SKM-1 (cell line): ENCODE measurements around the gene CCL17.
"Not testable (repeated sequence)": the region's sequence is repeated elsewhere in the genome, so short reads cannot be mapped to it uniquely, and the experiment has no call there.

Experiments used
- DNase-seq: peaks from one replicate; lab custom pipeline; 2025; ENCODE audit not compliant: unreplicated experiment; lab: John Stamatoyannopoulos, UW

Gene CCL17

GRCh38 chr16:57427824-57428223 is 23.3 kb downstream of the CCL17 start:
- DNase-seq: no peak

- DNase-seq: no peak
Measured at GRCh38 chr16:57430955-57431354, 26.4 kb downstream of the CCL17 start.

- no peak for DNase-seq
Measured at GRCh38 chr16:57432505-57432904, 27.9 kb downstream of the CCL17 start.

- DNase-seq: no peak
Measured at GRCh38 chr16:57432989-57433388, 28.4 kb downstream of the CCL17 start.

GRCh38 chr16:57434003-57434402 is 29.4 kb downstream of the CCL17 start:
- DNase-seq: no peak

- no peak for DNase-seq
Measured at GRCh38 chr16:57435838-57436237, 31.3 kb downstream of the CCL17 start.

GRCh38 chr16:57439947-57440346 is 35.4 kb downstream of the CCL17 start:
- DNase-seq: not testable (repeated sequence)

GRCh38 chr16:57440551-57440950 is 36.0 kb downstream of the CCL17 start:
- not testable (repeated sequence) for DNase-seq

- no peak for DNase-seq
Measured at GRCh38 chr16:57444711-57445110, 40.1 kb downstream of the CCL17 start.

- no peak for DNase-seq
Measured at GRCh38 chr16:57445510-57445909, 40.9 kb downstream of the CCL17 start.

GRCh38 chr16:57446531-57447185 is 42.1 kb downstream of the CCL17 start:
- no peak for DNase-seq

- peak; percentile 92 for DNase-seq
Measured at GRCh38 chr16:57447186-57447962, 42.8 kb downstream of the CCL17 start, which contains the start of the genes CIAPIN1 and COQ9. Gene CIAPIN1, minus strand, starts transcription at chr16:57447385. Its CDS starts 6,457 bp downstream, at chr16:57440928. Gene COQ9, plus strand, starts transcription at chr16:57447479. Its CDS starts 27 bp downstream, at chr16:57447506.

GRCh38 chr16:57452021-57452420 is 47.5 kb downstream of the CCL17 start:
- DNase-seq: no peak

GRCh38 chr16:57462209-57462977 is 57.8 kb downstream of the CCL17 start, which contains the start of gene POLR2C:
Gene POLR2C, plus strand, starts transcription at chr16:57462679. Its CDS starts 46 bp downstream, at chr16:57462725.
- DNase-seq: peak; percentile 73

GRCh38 chr16:57462978-57463362 is 58.4 kb downstream of the CCL17 start:
- DNase-seq: no peak

GRCh38 chr16:57464523-57464922 is 60.0 kb downstream of the CCL17 start:
- DNase-seq: no peak
